HepG2 (cell line): ENCODE results near the gene HEMK1. TPM values are rescaled to one million over a fixed set of nuclear protein-coding genes. Genes with fewer than 3 reads are reported as not detected.

Source experiments
- ATAC-seq: fragments of 200-7000 bp; cut with Tn5 transposase; 3 replicates; pipeline ENCODE4 v1.9.1; 2020; ENCODE audit warnings: mild to moderate bottlenecking, moderate library complexity
- BruUV-seq: library from RNA; stranded (reverse); fragments of 400-500 nt; replicated peaks from 2 replicates; lab custom pipeline; 2021; lab: Mats Ljungman, UMichigan
- CTCF ChIA-PET: fragments of 300-600 bp; formaldehyde crosslinking; extraction: SDS; loops from one replicate; lab custom pipeline; 2021; ENCODE audit warnings: low total read pairs, inconsistent platforms, low intra/inter-chr PET ratio; lab: Yijun Ruan, JAX
- POLR2A ChIA-PET: fragments of 350-600 bp; sonication (Branson Sonifier 250); formaldehyde crosslinking; loops from one replicate; lab custom pipeline; 2020; ENCODE audit warnings: antibody characterized with exemption, inconsistent platforms; lab: Yijun Ruan, JAX
- DNase-seq: peaks from one replicate; pipeline ENCODE4 v3.0.0-alpha.2; 2015; ENCODE audit warnings: low spot score
- FAIRE-seq: peaks from 3 replicates; lab custom pipeline; 2011; peaks lifted over from hg19 to GRCh38; lab: Jason Lieb, UNC
- H2AFZ ChIP-seq: one replicate; pipeline ENCODE4 v1.6.1; 2011; ENCODE audit warnings: low read length, inconsistent platforms
- H3K27ac ChIP-seq: fragments of 300-600 bp; 3 replicates; pipeline ENCODE4 v1.8.0; 2011; ENCODE audit warnings: mixed run types, mild to moderate bottlenecking, mixed read lengths, low read length, inconsistent platforms; ENCODE audit not compliant: insufficient read depth; ENCODE audit errors: extremely low read length
- H3K27me3 ChIP-seq, 2 experiments: fragments of 200-600 bp in 1 of 2; 2 replicates in 1 of 2; 3 replicates in 1 of 2; pipeline versions ENCODE4 v1.6.0 to v1.8.0; 2011; ENCODE audit warnings: low read length in 2 of 2, mild to moderate bottlenecking in 2 of 2, moderate library complexity in 2 of 2, inconsistent platforms in 1 of 2; ENCODE audit not compliant: insufficient read depth in 2 of 2, control insufficient read depth in 1 of 2
- H3K36me3 ChIP-seq, 2 experiments: fragments of 200-600 bp in 1 of 2; replicated peaks in 1 of 2; 2 replicates in 1 of 2; 3 replicates in 1 of 2; pipeline versions ENCODE4 v1.5.1 to v1.8.0; 2011; ENCODE audit warnings: low read length in 2 of 2, inconsistent platforms in 1 of 2; ENCODE audit not compliant: insufficient read depth in 2 of 2, control insufficient read depth in 1 of 2
- H3K4me1 ChIP-seq: 2 replicates; pipeline ENCODE4 v1.5.1; 2012; ENCODE audit warnings: low read length, inconsistent platforms; ENCODE audit not compliant: insufficient read depth
- H3K4me2 ChIP-seq: 2 replicates; pipeline ENCODE4 v1.6.0; 2011; ENCODE audit warnings: low read depth, low read length, inconsistent platforms
- H3K4me3 ChIP-seq, 3 experiments: fragments of 200-600 bp in 1 of 3; sonication (generic), shearing (Covaris generic) in 1 of 3; replicated peaks in 1 of 3; 2 replicates each; pipeline ENCODE4 v1.5.1; 2011 to 2016; ENCODE audit warnings: low read length in 3 of 3, inconsistent platforms in 2 of 3, low read depth in 2 of 3, mild to moderate bottlenecking in 2 of 3, control low read depth in 1 of 3, mixed read lengths in 1 of 3; ENCODE audit not compliant: insufficient read depth in 1 of 3
- H3K79me2 ChIP-seq: one replicate; pipeline ENCODE4 v1.6.1; 2011; ENCODE audit warnings: low read length, inconsistent platforms; ENCODE audit not compliant: insufficient read depth
- H3K9ac ChIP-seq: 2 replicates; pipeline ENCODE4 v1.6.0; 2011; ENCODE audit warnings: mild to moderate bottlenecking, low read depth, low read length, inconsistent platforms; ENCODE audit not compliant: insufficient read depth
- H3K9me3 ChIP-seq: 2 replicates; pipeline ENCODE4 v1.5.1; 2012; ENCODE audit warnings: mild to moderate bottlenecking, low read length
- H4K20me1 ChIP-seq: 2 replicates; pipeline ENCODE4 v1.6.0; 2011; ENCODE audit warnings: inconsistent platforms, mild to moderate bottlenecking, low read length, moderate library complexity; ENCODE audit not compliant: insufficient read depth
- ELF4 ChIP-seq: sonication (generic); formaldehyde crosslinking; IDR thresholded peaks from 2 replicates; pipeline ENCODE4 v1.5.0; 2020; ENCODE audit warnings: missing genetic modification reagents, mild to moderate bottlenecking, moderate library complexity, borderline replicate concordance
- GFI1 ChIP-seq: sonication (generic); formaldehyde crosslinking; IDR thresholded peaks from 2 replicates; pipeline ENCODE4 v1.5.0; 2020; ENCODE audit warnings: missing genetic modification reagents, mild to moderate bottlenecking, borderline replicate concordance
- NRL ChIP-seq: sonication (generic); formaldehyde crosslinking; IDR thresholded peaks from 2 replicates; pipeline ENCODE4 v1.5.0; 2020; ENCODE audit warnings: missing genetic modification reagents, mild to moderate bottlenecking, moderate library complexity, borderline replicate concordance
- PCBP1 ChIP-seq: fragments of 200-400 bp; formaldehyde crosslinking; IDR thresholded peaks from 2 replicates; pipeline ENCODE4 v1.6.1; 2017; ENCODE audit warnings: mild to moderate bottlenecking, low read depth, low read length, borderline replicate concordance
- ZEB1 ChIP-seq: IDR thresholded peaks from 2 replicates; pipeline ENCODE4 v1.6.1; 2012; ENCODE audit warnings: mild to moderate bottlenecking, low read depth, inconsistent platforms; ENCODE audit not compliant: insufficient replicate concordance
- ZFP90 ChIP-seq: sonication (generic); formaldehyde crosslinking; IDR thresholded peaks from 2 replicates; pipeline ENCODE4 v1.8.0; 2022; ENCODE audit warnings: missing genetic modification reagents, mild to moderate bottlenecking, inconsistent platforms, borderline replicate concordance
- ZNF768 ChIP-seq: sonication (generic); formaldehyde crosslinking; IDR thresholded peaks from 2 replicates; pipeline ENCODE4 v1.4.0; 2020; ENCODE audit warnings: missing genetic modification reagents
- ZNF790 ChIP-seq: sonication (generic); formaldehyde crosslinking; IDR thresholded peaks from 2 replicates; pipeline ENCODE4 v1.8.0; 2022; ENCODE audit warnings: missing genetic modification reagents, mild to moderate bottlenecking, borderline replicate concordance
- WGBS: methylation state at CpG from one replicate; pipeline ENCODE4 v1.1.6; 2017; ENCODE audit warnings: low lambda C conversion rate; 5-methylcytosine and 5-hydroxymethylcytosine counted together
- in situ Hi-C: cut with HindIII; loops from 2 replicates; pipeline ENCODE4 v1.10.0; 2017; ENCODE audit warnings: low pct_unique_long_range_greater_than_20kb; ENCODE audit not compliant: extremely low pct_ligation_motif_present
- intact Hi-C: fragments of 100-400 bp; cut with micrococcal nuclease; formaldehyde crosslinking; loops from one replicate; pipeline ENCODE4 v1.10.0; 2022; ENCODE audit not compliant: unreplicated experiment
- polyA plus RNA-seq, 8 experiments: library from polyadenylated mRNA; depleted of rRNA in 3 of 8; stranded (reverse) in 7 of 8; unstranded in 1 of 8; fragments of >200 nt; fragmentation: Illumina TruSeq in 4 of 8; extraction: Trizol in 4 of 8; gene quantifications; 2 replicates each; pipeline versions ENCODE4 v1.2.1 to v1.2.3, GENCODE V29; 2011 to 2016; ENCODE audit warnings: low read depth in 4 of 8, missing spikeins in 1 of 8, mixed read lengths in 1 of 8; ENCODE audit not compliant: insufficient read depth in 1 of 8
- total RNA-seq, 5 experiments: library from RNA; depleted of rRNA; stranded (reverse); fragments of >200 nt; fragmentation: Illumina TruSeq; extraction: Trizol; gene quantifications; 2 replicates each; pipeline ENCODE4 v1.2.3, GENCODE V29; 2016; ENCODE audit warnings: low read depth in 1 of 5
- TF ChIP-seq, protein P1 (sequence below): sonication (generic); formaldehyde crosslinking; IDR thresholded peaks from 2 replicates; pipeline ENCODE4 v1.8.1; 2023; ENCODE audit warnings: missing genetic modification reagents, inconsistent platforms, borderline replicate concordance
- TF ChIP-seq, protein P2 (sequence below): IDR thresholded peaks from 2 replicates; pipeline ENCODE4 v1.6.1; 2016; ENCODE audit warnings: low read depth, missing genetic modification reagents, missing compliant biosample characterization

The HEMK1 gene
- total and polyA plus RNA-seq, 2 of the 13 experiments (the other 11 are each of a cell fraction or from before 2014, with no cell fraction given): 9.8 to 12.6 TPM

DNA sequence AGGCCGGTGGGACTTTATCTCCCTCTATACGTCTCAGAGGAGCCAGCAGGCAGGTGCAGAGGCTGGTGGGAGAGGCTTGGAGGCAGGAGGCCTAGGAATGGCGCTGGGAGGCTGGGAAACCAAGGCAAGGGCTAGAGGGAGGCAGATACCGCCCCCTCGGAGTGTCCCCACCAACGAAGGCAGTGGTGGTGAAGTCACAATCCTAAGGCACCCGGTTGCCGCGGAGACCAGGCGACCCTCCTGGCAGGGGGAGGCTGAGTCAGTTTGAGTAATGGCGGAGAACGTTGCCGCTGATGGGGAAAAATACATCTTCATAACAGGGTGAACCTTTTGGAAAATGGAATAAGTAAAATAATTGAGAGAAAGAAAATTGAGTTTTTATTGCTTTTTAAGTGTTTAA, 36.0 kb upstream of the HEMK1 start:
- BruUV-seq: no TSS peak
- intact Hi-C loops: no loop called here
- no peaks in the 10 kb centered on the region for H3K9me3 ChIP-seq
- H3K4me2 ChIP-seq: no peak overlapping the region
- DNase-seq (no peak), ATAC-seq (no peak), FAIRE-seq (no peak)
- no peak overlapping the region for H3K9ac ChIP-seq
- POLR2A ChIA-PET: no interaction called here
- H2AFZ ChIP-seq: no peak overlapping the region
- CTCF ChIA-PET: no interaction called here
- H3K27me3 ChIP-seq: peaks cover 7 to 80% of the 10 kb centered on the region in 2 experiments; a peak in 4 of 5 replicates
- in situ Hi-C loops: no loop called here
- H3K4me3 ChIP-seq: no peak overlapping the region
- TF ChIP-seq ZEB1 (no peak), ZNF790 (CRISPR knock-in tag) (no peak), GFI1 (CRISPR knock-in tag) (no peak), PCBP1 (no peak), NRL (CRISPR knock-in tag) (no peak), ELF4 (CRISPR knock-in tag) (no peak), ZNF768 (CRISPR knock-in tag) (no peak), ZFP90 (no peak)
- TF ChIP-seq, protein P1, sequence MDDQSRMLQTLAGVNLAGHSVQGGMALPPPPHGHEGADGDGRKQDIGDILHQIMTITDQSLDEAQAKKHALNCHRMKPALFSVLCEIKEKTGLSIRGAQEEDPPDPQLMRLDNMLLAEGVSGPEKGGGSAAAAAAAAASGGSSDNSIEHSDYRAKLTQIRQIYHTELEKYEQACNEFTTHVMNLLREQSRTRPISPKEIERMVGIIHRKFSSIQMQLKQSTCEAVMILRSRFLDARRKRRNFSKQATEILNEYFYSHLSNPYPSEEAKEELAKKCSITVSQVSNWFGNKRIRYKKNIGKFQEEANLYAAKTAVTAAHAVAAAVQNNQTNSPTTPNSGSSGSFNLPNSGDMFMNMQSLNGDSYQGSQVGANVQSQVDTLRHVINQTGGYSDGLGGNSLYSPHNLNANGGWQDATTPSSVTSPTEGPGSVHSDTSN (CRISPR knock-in tag): no peak
- TF ChIP-seq, protein P2, sequence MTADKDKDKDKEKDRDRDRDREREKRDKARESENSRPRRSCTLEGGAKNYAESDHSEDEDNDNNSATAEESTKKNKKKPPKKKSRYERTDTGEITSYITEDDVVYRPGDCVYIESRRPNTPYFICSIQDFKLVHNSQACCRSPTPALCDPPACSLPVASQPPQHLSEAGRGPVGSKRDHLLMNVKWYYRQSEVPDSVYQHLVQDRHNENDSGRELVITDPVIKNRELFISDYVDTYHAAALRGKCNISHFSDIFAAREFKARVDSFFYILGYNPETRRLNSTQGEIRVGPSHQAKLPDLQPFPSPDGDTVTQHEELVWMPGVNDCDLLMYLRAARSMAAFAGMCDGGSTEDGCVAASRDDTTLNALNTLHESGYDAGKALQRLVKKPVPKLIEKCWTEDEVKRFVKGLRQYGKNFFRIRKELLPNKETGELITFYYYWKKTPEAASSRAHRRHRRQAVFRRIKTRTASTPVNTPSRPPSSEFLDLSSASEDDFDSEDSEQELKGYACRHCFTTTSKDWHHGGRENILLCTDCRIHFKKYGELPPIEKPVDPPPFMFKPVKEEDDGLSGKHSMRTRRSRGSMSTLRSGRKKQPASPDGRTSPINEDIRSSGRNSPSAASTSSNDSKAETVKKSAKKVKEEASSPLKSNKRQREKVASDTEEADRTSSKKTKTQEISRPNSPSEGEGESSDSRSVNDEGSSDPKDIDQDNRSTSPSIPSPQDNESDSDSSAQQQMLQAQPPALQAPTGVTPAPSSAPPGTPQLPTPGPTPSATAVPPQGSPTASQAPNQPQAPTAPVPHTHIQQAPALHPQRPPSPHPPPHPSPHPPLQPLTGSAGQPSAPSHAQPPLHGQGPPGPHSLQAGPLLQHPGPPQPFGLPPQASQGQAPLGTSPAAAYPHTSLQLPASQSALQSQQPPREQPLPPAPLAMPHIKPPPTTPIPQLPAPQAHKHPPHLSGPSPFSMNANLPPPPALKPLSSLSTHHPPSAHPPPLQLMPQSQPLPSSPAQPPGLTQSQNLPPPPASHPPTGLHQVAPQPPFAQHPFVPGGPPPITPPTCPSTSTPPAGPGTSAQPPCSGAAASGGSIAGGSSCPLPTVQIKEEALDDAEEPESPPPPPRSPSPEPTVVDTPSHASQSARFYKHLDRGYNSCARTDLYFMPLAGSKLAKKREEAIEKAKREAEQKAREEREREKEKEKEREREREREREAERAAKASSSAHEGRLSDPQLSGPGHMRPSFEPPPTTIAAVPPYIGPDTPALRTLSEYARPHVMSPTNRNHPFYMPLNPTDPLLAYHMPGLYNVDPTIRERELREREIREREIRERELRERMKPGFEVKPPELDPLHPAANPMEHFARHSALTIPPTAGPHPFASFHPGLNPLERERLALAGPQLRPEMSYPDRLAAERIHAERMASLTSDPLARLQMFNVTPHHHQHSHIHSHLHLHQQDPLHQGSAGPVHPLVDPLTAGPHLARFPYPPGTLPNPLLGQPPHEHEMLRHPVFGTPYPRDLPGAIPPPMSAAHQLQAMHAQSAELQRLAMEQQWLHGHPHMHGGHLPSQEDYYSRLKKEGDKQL (CRISPR knock-in tag): no peak
- no peaks in the 10 kb centered on the region for H4K20me1 ChIP-seq
- H3K36me3 ChIP-seq: no peaks in the 10 kb centered on the region
- no peaks in the 10 kb centered on the region for H3K4me1 ChIP-seq
- no peak overlapping the region for H3K27ac ChIP-seq
- H3K79me2 ChIP-seq: no peaks in the 10 kb centered on the region
- 40% methylated on average over 13 of the region's 13 CpGs for WGBS
